HG03432 (cell line): ENCODE data around the gene AADACL4.
"Not testable (repeated sequence)": the region's sequence is repeated elsewhere in the genome, so short reads cannot be mapped to it uniquely, and the experiment has no call there.

Experiments used
- ATAC-seq: cut with Tn5 transposase; IDR thresholded peaks from one replicate; pipeline ENCODE4 v1.9.1; 2021; ENCODE audit warnings: mild to moderate bottlenecking, moderate library complexity; ENCODE audit not compliant: unreplicated experiment

Gene AADACL4

GRCh38 chr1:12629511-12629956 lies 14.4 kb upstream of the AADACL4 start:
- no peak for ATAC-seq

- ATAC-seq = no peak
These were observed 13.7 kb upstream of the AADACL4 start for GRCh38 chr1:12629985-12630760.

- no peak for ATAC-seq
These were observed 12.8 kb upstream of the AADACL4 start for GRCh38 chr1:12630946-12631530.

GRCh38 chr1:12631571-12631970 lies 12.3 kb upstream of the AADACL4 start:
- no peak for ATAC-seq

- ATAC-seq = no peak
These were observed 9.7 kb upstream of the AADACL4 start for GRCh38 chr1:12634156-12634555.

GRCh38 chr1:12634696-12635202 lies 9.1 kb upstream of the AADACL4 start:
- ATAC-seq = no peak

- ATAC-seq = no peak
These were observed 7.6 kb upstream of the AADACL4 start for GRCh38 chr1:12636098-12636950.

- ATAC-seq = no peak
These were observed 6.2 kb upstream of the AADACL4 start for GRCh38 chr1:12637693-12638092.

- no peak for ATAC-seq
These were observed 3.5 kb upstream of the AADACL4 start for GRCh38 chr1:12640237-12640957.

GRCh38 chr1:12640958-12641272 lies 3.0 kb upstream of the AADACL4 start:
- ATAC-seq = no peak

GRCh38 chr1:12643079-12643478 lies 806 bp upstream of the AADACL4 start:
- ATAC-seq = no peak

- ATAC-seq = no peak
These were observed 352 bp downstream of the AADACL4 start for GRCh38 chr1:12644237-12644636.

GRCh38 chr1:12644829-12645228 lies 944 bp downstream of the AADACL4 start:
- ATAC-seq = no peak

GRCh38 chr1:12645401-12645800 lies 1.5 kb downstream of the AADACL4 start:
- not testable (repeated sequence) for ATAC-seq

GRCh38 chr1:12648741-12649140 lies 4.9 kb downstream of the AADACL4 start:
- no peak for ATAC-seq

GRCh38 chr1:12649971-12650421 lies 6.1 kb downstream of the AADACL4 start:
- ATAC-seq = no peak

- no peak for ATAC-seq
These were observed 10.2 kb downstream of the AADACL4 start for GRCh38 chr1:12654004-12654567.

GRCh38 chr1:12654657-12655056 lies 10.8 kb downstream of the AADACL4 start:
- no peak for ATAC-seq

- ATAC-seq = no peak
These were observed 12.7 kb downstream of the AADACL4 start for GRCh38 chr1:12656575-12656974.

GRCh38 chr1:12657060-12657884 lies 13.4 kb downstream of the AADACL4 start:
- no peak for ATAC-seq
